Endodermal cell (in vitro differentiated cells): Measurements from ENCODE around the gene GDAP2. TPM values are rescaled to one million over a fixed set of nuclear protein-coding genes. Genes with fewer than 3 reads are reported as not detected.

Experiments
- DNase-seq: peaks from one replicate; pipeline ENCODE4 v3.0.0-alpha.2; 2017
- H3K27ac ChIP-seq: 2 replicates; pipeline ENCODE4 v1.5.1; 2013; ENCODE audit warnings: mild to moderate bottlenecking, low read depth, low read length, moderate library complexity
- H3K27me3 ChIP-seq: 2 replicates; pipeline ENCODE4 v1.6.1; 2013; ENCODE audit warnings: mild to moderate bottlenecking, low read length, moderate library complexity; ENCODE audit not compliant: insufficient read depth, control insufficient read depth, poor library complexity, severe bottlenecking
- H3K36me3 ChIP-seq: 2 replicates; pipeline ENCODE4 v1.7.0; 2013; ENCODE audit warnings: mild to moderate bottlenecking, low read length, moderate library complexity; ENCODE audit not compliant: control insufficient read depth, insufficient read depth
- H3K4me1 ChIP-seq: one replicate; pipeline ENCODE4 v1.7.0; 2013; ENCODE audit warnings: low read length; ENCODE audit not compliant: control insufficient read depth, insufficient read depth
- H3K4me3 ChIP-seq: 2 replicates; pipeline ENCODE4 v1.5.1; 2013; ENCODE audit warnings: mild to moderate bottlenecking, low read length, moderate library complexity
- H3K9ac ChIP-seq: 2 replicates; pipeline ENCODE4 v1.6.1; 2013; ENCODE audit warnings: mild to moderate bottlenecking, low read length, moderate library complexity; ENCODE audit not compliant: poor library complexity, severe bottlenecking; ENCODE audit errors: extremely low read depth
- H3K9me3 ChIP-seq: 2 replicates; pipeline ENCODE4 v1.6.1; 2013; ENCODE audit warnings: mild to moderate bottlenecking, low read length, moderate library complexity; ENCODE audit not compliant: control insufficient read depth
- H3K27ac Mint-ChIP-seq: 2 replicates; pipeline ENCODE4 v1.8.0; 2020; ENCODE audit warnings: mixed read lengths
- H3K27me3 Mint-ChIP-seq: 2 replicates; pipeline ENCODE4 v1.8.0; 2021; ENCODE audit warnings: mild to moderate bottlenecking, mixed read lengths; ENCODE audit not compliant: insufficient read depth
- H3K36me3 Mint-ChIP-seq: 2 replicates; pipeline ENCODE4 v1.8.0; 2020; ENCODE audit warnings: low read depth, mixed read lengths
- H3K4me1 Mint-ChIP-seq: 2 replicates; pipeline ENCODE4 v1.8.0; 2020; ENCODE audit warnings: mixed read lengths
- H3K4me3 Mint-ChIP-seq: 2 replicates; pipeline ENCODE4 v1.8.0; 2020; ENCODE audit warnings: mild to moderate bottlenecking, moderate library complexity, mixed read lengths
- H3K9me3 Mint-ChIP-seq: 2 replicates; pipeline ENCODE4 v1.8.0; 2020; ENCODE audit warnings: mild to moderate bottlenecking, mixed read lengths
- CTCF ChIP-seq: fragments of 200-600 bp; sonication (generic); conservative IDR thresholded peaks from 2 replicates; pipeline ENCODE4 v1.5.0; 2021; ENCODE audit warnings: antibody characterized with exemption, mild to moderate bottlenecking
- WGBS, 2 experiments: methylation state at CpG; one replicate each; pipeline versions ENCODE4 v1.1.5 to v1.1.7; 2013; ENCODE audit warnings: missing lambda C conversion rate in 2 of 2, mixed read lengths in 1 of 2; ENCODE audit not compliant: insufficient coverage in 1 of 2, insufficient read length in 1 of 2; 5-methylcytosine and 5-hydroxymethylcytosine counted together
- total RNA-seq, 2 donors: library from RNA; stranded (reverse); fragmentation: NEBNext Ultra II Directional in 1 of 2; extraction: Animal tissue kit (Norgen Biotek cat#: 25700) in 1 of 2; gene quantifications; 2 replicates in 1 of 2; 3 replicates in 1 of 2; pipeline ENCODE4 v1.2.1, GENCODE V29; 2021

The GDAP2 gene
- total RNA-seq, 2 donors from 2014 or later, result 24.1 to 34.8 TPM

GRCh38 chr1:117919376-117919775 lies 10.0 kb downstream of the GDAP2 start:
- no peak for TF ChIP-seq CTCF
- peaks cover 8% of the 10 kb centered on the region for H3K9me3 Mint-ChIP-seq
- H3K27ac Mint-ChIP-seq, result no peak overlapping the region
- H3K36me3 Mint-ChIP-seq, result peaks cover 46% of the 10 kb centered on the region
- Histone ChIP-seq H3K36me3 (peaks cover 59% of the 10 kb centered on the region), H3K27ac (no peak overlapping the region), H3K9me3 (no peaks in the 10 kb centered on the region), H3K4me3 (no peak overlapping the region), H3K27me3 (no peaks in the 10 kb centered on the region), H3K4me1 (no peaks in the 10 kb centered on the region), H3K9ac (no peak overlapping the region)
- DNase-seq, result no peak
- no peaks in the 10 kb centered on the region for H3K4me1 Mint-ChIP-seq
- no peaks in the 10 kb centered on the region for H3K27me3 Mint-ChIP-seq
- H3K4me3 Mint-ChIP-seq, result no peak overlapping the region

- H3K4me3 ChIP-seq, result no peak overlapping the region
- peaks cover 48% of the 10 kb centered on the region for H3K36me3 ChIP-seq
- TF ChIP-seq CTCF, result no peak
- no peak overlapping the region for H3K27ac ChIP-seq
- H3K4me1 ChIP-seq, result no peaks in the 10 kb centered on the region
- no peaks in the 10 kb centered on the region for H3K27me3 ChIP-seq
- Mint-ChIP-seq H3K36me3 (peaks cover 26% of the 10 kb centered on the region), H3K4me3 (no peak overlapping the region), H3K9me3 (no peaks in the 10 kb centered on the region), H3K27ac (no peak overlapping the region), H3K27me3 (no peaks in the 10 kb centered on the region), H3K4me1 (no peaks in the 10 kb centered on the region)
- H3K9ac ChIP-seq, result no peak overlapping the region
- no peak for DNase-seq
- H3K9me3 ChIP-seq, result no peaks in the 10 kb centered on the region
Observed at GRCh38 chr1:117911051-117911450, 18.4 kb downstream of the GDAP2 start.

- no peaks in the 10 kb centered on the region for H3K9me3 ChIP-seq
- peaks cover 44% of the 10 kb centered on the region for H3K36me3 Mint-ChIP-seq
- no peak overlapping the region for H3K4me3 Mint-ChIP-seq
- no peak overlapping the region for H3K4me3 ChIP-seq
- no peaks in the 10 kb centered on the region for H3K27me3 Mint-ChIP-seq
- H3K9ac ChIP-seq, result no peak overlapping the region
- TF ChIP-seq CTCF, result no peak
- H3K27ac ChIP-seq, result no peak overlapping the region
- 87 to 94% methylated on average over 2 of the region's 2 CpGs for WGBS, 2 experiments
- no peaks in the 10 kb centered on the region for H3K27me3 ChIP-seq
- peaks cover 50% of the 10 kb centered on the region for H3K36me3 ChIP-seq
- no peak for DNase-seq
- no peaks in the 10 kb centered on the region for H3K4me1 Mint-ChIP-seq
- H3K9me3 Mint-ChIP-seq, result no peaks in the 10 kb centered on the region
- H3K27ac Mint-ChIP-seq, result no peak overlapping the region
- no peaks in the 10 kb centered on the region for H3K4me1 ChIP-seq
Observed at GRCh38 chr1:117905019-117905418, 24.4 kb downstream of the GDAP2 start.
